Kidney (tissue), 14 donors: ENCODE data around the gene EIF5B. TPM values are rescaled to one million over a fixed set of nuclear protein-coding genes. Genes with fewer than 3 reads are reported as not detected.
A peak's percentile ranks its signal among the peaks of the same experiment; 100 is the strongest.

ENCODE experiments used
- DNase-seq, 5 donors: peaks; one replicate each; pipeline ENCODE4 v3.0.0-alpha.2; 2013 to 2020
- FAIRE-seq: peaks from 2 replicates; lab custom pipeline; 2012; peaks lifted over from hg19 to GRCh38; lab: Jason Lieb, UNC
- H3K27ac ChIP-seq, 2 donors: one replicate each; pipeline ENCODE4 v1.7.0; 2013; ENCODE audit warnings: low read depth in 2 of 2, low read length in 2 of 2, inconsistent platforms in 1 of 2
- H3K27me3 ChIP-seq: one replicate; pipeline ENCODE4 v1.7.1; 2013; ENCODE audit warnings: low read length, inconsistent platforms; ENCODE audit not compliant: control insufficient read depth, insufficient read depth
- H3K36me3 ChIP-seq, 3 donors: one replicate each; pipeline versions ENCODE4 v1.7.0 to v1.7.1; 2013; ENCODE audit warnings: low read length in 3 of 3, control low read depth in 1 of 3, inconsistent platforms in 1 of 3; ENCODE audit not compliant: insufficient read depth in 3 of 3, control insufficient read depth in 2 of 3
- H3K4me1 ChIP-seq, 3 donors: one replicate each; pipeline versions ENCODE4 v1.7.0 to v1.7.1; 2013; ENCODE audit warnings: low read length in 3 of 3, inconsistent platforms in 1 of 3, low read depth in 1 of 3; ENCODE audit not compliant: control insufficient read depth in 2 of 3, insufficient read depth in 2 of 3
- H3K4me3 ChIP-seq, 3 donors: one replicate each; pipeline versions ENCODE4 v1.7.0 to v1.8.1; 2013; ENCODE audit warnings: low read length in 3 of 3, control low read depth in 1 of 3, inconsistent platforms in 1 of 3
- H3K9ac ChIP-seq, 3 donors: one replicate each; pipeline versions ENCODE4 v1.7.0 to v1.7.1; 2013; ENCODE audit warnings: low read length in 3 of 3, control low read depth in 1 of 3, inconsistent platforms in 1 of 3
- H3K9me3 ChIP-seq, 3 donors: one replicate each; pipeline versions ENCODE4 v1.7.0 to v1.7.1; 2013; ENCODE audit warnings: low read length in 3 of 3, control low read depth in 1 of 3, inconsistent platforms in 1 of 3; ENCODE audit not compliant: control insufficient read depth in 2 of 3, insufficient read depth in 1 of 3
- CTCF ChIP-seq: IDR thresholded peaks from 3 replicates; pipeline ENCODE4 v1.5.1; 2012; ENCODE audit warnings: mild to moderate bottlenecking, moderate library complexity, borderline replicate concordance; ENCODE audit not compliant: insufficient read depth; ENCODE audit errors: extremely low read depth
- intact Hi-C: fragments of 100-400 bp; cut with DNase I; formaldehyde crosslinking; loops from one replicate; pipeline ENCODE4 v1.11.1; 2022
- polyA plus RNA-seq: library from polyadenylated mRNA; stranded (reverse); fragments of 350-450 nt; fragmentation: Illumina TruSeq; extraction: RNeasy Lipid Tissue Mini Kit (QIAGEN cat#74804); gene quantifications from one replicate; pipeline ENCODE4 v1.2.3, GENCODE V29; 2014; ENCODE audit warnings: low read depth, low replicate concordance; ENCODE audit not compliant: insufficient read depth
- total RNA-seq: library from RNA; stranded (reverse); fragmentation: NEBNext Ultra II Directional; extraction: Animal tissue kit (Norgen Biotek cat#: 25700); gene quantifications from one replicate; pipeline ENCODE4 v1.2.1, GENCODE V29; 2021
- donor health status: control.
- donor health status: control.
- donor health status: control.
- donor health status: control.
- donor health status: control.
- donor health status: DM: yes; HTN: yes; CAD: no.
- donor health status: Normal renal cell carcinoma (clear cell type).

EIF5B gene
- total and polyA plus RNA-seq, 2 donors from 2014 or later, result 36.9 to 39.7 TPM

- no peak for TF ChIP-seq CTCF
- H3K4me3 ChIP-seq, result no peak overlapping the region
- FAIRE-seq (no peak), DNase-seq (no peak)
- no peaks in the 10 kb centered on the region for H3K27me3 ChIP-seq
- H3K4me1 ChIP-seq, result peaks cover 0 to 9% (median 2%) of the 10 kb centered on the region in 3 donors
- H3K9ac ChIP-seq, result no peak overlapping the region
- H3K36me3 ChIP-seq, result peaks cover 2 to 9% (median 4%) of the 10 kb centered on the region in 3 donors
- H3K9me3 ChIP-seq, result no peaks in the 10 kb centered on the region
- H3K27ac ChIP-seq, result no peak overlapping the region
- intact Hi-C loops, result no loop called here
These were observed 107.0 kb downstream of the EIF5B start for GRCh38 chr2:99444222-99444621.

- Histone ChIP-seq H3K9me3 (no peaks in the 10 kb centered on the region), H3K9ac (no peak overlapping the region), H3K27ac (peak overlapping the region in 1 of 2 donors; percentile 24), H3K36me3 (peaks cover 0 to 9% (median 4%) of the 10 kb centered on the region in 3 donors), H3K27me3 (no peaks in the 10 kb centered on the region), H3K4me1 (peaks cover 0 to 9% (median 2%) of the 10 kb centered on the region in 3 donors), H3K4me3 (no peak overlapping the region)
- no peak for TF ChIP-seq CTCF
- FAIRE-seq (no peak), DNase-seq (no peak)
- intact Hi-C loops, result no loop called here
These were observed 107.9 kb downstream of the EIF5B start for GRCh38 chr2:99445065-99445464.

- intact Hi-C loops, result no loop called here
- no peak for FAIRE-seq
These were observed 111.4 kb downstream of the EIF5B start for GRCh38 chr2:99448556-99448955.

More at GRCh38 chr2:99448556-99448955, 111.4 kb downstream of the EIF5B start:
- H3K36me3 ChIP-seq, result peaks cover 0 to 11% (median 8%) of the 10 kb centered on the region in 3 donors
- no peak overlapping the region for H3K4me3 ChIP-seq
- H3K27me3 ChIP-seq, result no peaks in the 10 kb centered on the region
- H3K27ac ChIP-seq, result no peak overlapping the region
- TF ChIP-seq CTCF, result no peak
- H3K9me3 ChIP-seq, result no peaks in the 10 kb centered on the region
- peaks cover 0 to 9% (median 2%) of the 10 kb centered on the region in 3 donors for H3K4me1 ChIP-seq
- no peak for DNase-seq
- no peak overlapping the region for H3K9ac ChIP-seq
